Calu3 (cell line): ENCODE data around the gene NNAT. TPM values are rescaled to one million over a fixed set of nuclear protein-coding genes. Genes with fewer than 3 reads are reported as not detected.

Source experiments
- BruUV-seq: library from RNA; stranded (reverse); fragments of 400-500 nt; replicated peaks from 2 replicates; lab custom pipeline; 2021; lab: Mats Ljungman, UMichigan
- CTCF ChIA-PET: fragments of 300-600 bp; sonication (Branson Sonifier 250); formaldehyde crosslinking; loops from one replicate; lab custom pipeline; 2022; ENCODE audit warnings: antibody characterized with exemption; lab: Charles Lee
- DNase-seq: peaks from one replicate; pipeline ENCODE4 v3.0.0; 2022
- H3K27ac Mint-ChIP-seq: one replicate; pipeline ENCODE4 v1.8.0; 2022; ENCODE audit warnings: mixed read lengths; ENCODE audit not compliant: unreplicated experiment
- H3K27me3 Mint-ChIP-seq: one replicate; pipeline ENCODE4 v1.8.0; 2022; ENCODE audit warnings: mixed read lengths; ENCODE audit not compliant: unreplicated experiment
- H3K36me3 Mint-ChIP-seq: one replicate; pipeline ENCODE4 v1.8.0; 2022; ENCODE audit warnings: mild to moderate bottlenecking, moderate library complexity, mixed read lengths; ENCODE audit not compliant: insufficient read depth, unreplicated experiment
- H3K4me1 Mint-ChIP-seq: one replicate; pipeline ENCODE4 v1.8.0; 2022; ENCODE audit warnings: mild to moderate bottlenecking, low read depth, mixed read lengths; ENCODE audit not compliant: unreplicated experiment
- H3K4me3 Mint-ChIP-seq: one replicate; pipeline ENCODE4 v1.8.0; 2022; ENCODE audit warnings: mild to moderate bottlenecking, low read depth, moderate library complexity, mixed read lengths; ENCODE audit not compliant: unreplicated experiment
- H3K9me3 Mint-ChIP-seq: one replicate; pipeline ENCODE4 v1.8.0; 2022; ENCODE audit warnings: low read depth, mixed read lengths; ENCODE audit not compliant: unreplicated experiment
- intact Hi-C: fragments of 100-400 bp; cut with micrococcal nuclease; formaldehyde crosslinking; loops from one replicate; pipeline ENCODE4 v1.10.0; 2022; ENCODE audit not compliant: unreplicated experiment
- total RNA-seq: library from RNA; stranded (reverse); gene quantifications from 2 replicates; pipeline ENCODE4 v1.2.3, GENCODE V29; 2022
- TF ChIP-seq, protein P1 (sequence below): fragments of 200-600 bp; IDR thresholded peaks from one replicate; pipeline ENCODE4 v1.8.0; 2022; ENCODE audit warnings: antibody characterized with exemption; ENCODE audit not compliant: unreplicated experiment

The NNAT gene
- total RNA-seq, 1 experiment from 2014 or later, result not detected

DNA sequence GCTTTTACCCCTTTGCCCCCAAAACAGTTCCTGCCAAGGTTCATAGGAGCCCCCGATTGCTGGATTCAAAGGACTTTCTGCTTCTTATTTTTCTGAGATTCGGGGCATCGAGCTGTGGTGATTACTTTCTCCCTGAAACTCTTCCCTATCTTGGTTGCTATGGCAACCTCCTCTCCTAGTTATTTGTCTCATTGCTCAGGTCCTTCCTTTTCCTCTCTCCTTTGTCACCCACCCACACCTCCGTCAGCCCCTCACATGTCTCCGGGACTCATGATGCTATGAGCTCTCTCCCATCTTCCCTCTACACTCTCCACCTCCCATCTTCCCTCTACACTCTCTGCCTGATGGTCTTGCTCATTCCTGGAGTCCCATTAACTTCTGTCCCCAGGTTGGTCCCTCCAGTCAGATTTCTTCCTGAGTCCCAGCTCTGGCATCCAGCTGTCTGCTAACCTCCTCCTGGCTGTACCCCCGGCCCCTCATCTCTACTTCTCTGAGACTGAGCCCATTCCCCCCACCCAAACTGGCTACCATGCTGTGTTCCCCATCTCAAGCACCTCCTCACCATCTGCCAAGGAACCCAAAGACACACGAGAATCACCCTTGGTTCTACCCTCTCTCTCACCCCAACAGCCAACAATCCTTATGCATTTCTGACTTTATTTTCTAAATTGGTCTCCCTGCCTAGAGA, 30.2 kb upstream of the NNAT start:
- CTCF ChIA-PET, result interaction anchor here (0.6 kb wide), 1 partner anchor 729 kb away, joined by 4 read pairs; no protein-coding TSS in a partner anchor
- no peak overlapping the region for H3K4me3 Mint-ChIP-seq
- H3K27ac Mint-ChIP-seq, result no peak overlapping the region
- no peaks in the 10 kb centered on the region for H3K4me1 Mint-ChIP-seq
- BruUV-seq, result no TSS peak
- TF ChIP-seq, protein P1, sequence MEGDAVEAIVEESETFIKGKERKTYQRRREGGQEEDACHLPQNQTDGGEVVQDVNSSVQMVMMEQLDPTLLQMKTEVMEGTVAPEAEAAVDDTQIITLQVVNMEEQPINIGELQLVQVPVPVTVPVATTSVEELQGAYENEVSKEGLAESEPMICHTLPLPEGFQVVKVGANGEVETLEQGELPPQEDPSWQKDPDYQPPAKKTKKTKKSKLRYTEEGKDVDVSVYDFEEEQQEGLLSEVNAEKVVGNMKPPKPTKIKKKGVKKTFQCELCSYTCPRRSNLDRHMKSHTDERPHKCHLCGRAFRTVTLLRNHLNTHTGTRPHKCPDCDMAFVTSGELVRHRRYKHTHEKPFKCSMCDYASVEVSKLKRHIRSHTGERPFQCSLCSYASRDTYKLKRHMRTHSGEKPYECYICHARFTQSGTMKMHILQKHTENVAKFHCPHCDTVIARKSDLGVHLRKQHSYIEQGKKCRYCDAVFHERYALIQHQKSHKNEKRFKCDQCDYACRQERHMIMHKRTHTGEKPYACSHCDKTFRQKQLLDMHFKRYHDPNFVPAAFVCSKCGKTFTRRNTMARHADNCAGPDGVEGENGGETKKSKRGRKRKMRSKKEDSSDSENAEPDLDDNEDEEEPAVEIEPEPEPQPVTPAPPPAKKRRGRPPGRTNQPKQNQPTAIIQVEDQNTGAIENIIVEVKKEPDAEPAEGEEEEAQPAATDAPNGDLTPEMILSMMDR, result no peak
- DNase-seq, result no peak
- intact Hi-C loops, result no loop called here
- H3K9me3 Mint-ChIP-seq, result peaks cover 2% of the 10 kb centered on the region
- H3K27me3 Mint-ChIP-seq, result peaks cover 48% of the 10 kb centered on the region
- no peaks in the 10 kb centered on the region for H3K36me3 Mint-ChIP-seq

DNA sequence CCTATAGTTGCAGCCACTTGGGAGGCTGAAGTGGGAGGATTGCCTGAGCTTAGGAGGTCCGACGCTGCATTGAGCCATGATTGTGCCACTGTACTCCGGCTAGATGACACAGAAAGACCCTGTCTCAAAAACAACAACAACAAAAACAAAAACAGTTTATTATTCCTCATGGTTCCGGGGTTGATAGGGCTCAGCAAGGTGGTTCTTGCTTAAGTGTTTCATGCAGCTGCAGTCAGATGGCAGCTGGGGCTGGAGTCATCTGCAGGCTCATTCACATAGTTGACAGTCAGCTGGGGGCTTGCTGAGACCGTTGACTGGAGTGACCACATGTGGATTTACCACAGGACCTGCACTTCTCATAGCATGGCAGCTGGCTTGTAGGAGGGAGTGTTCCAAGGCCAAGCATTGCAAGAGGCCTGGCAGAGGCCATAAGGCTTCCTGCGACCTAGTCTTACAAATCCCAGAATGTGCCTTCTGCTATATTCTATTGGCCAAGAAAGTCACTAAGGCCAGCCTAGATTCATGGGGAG, 28.9 kb upstream of the NNAT start:
- Mint-ChIP-seq H3K27me3 (peaks cover 34% of the 10 kb centered on the region), H3K36me3 (no peaks in the 10 kb centered on the region), H3K4me3 (no peak overlapping the region), H3K27ac (no peak overlapping the region), H3K9me3 (peaks cover 2% of the 10 kb centered on the region), H3K4me1 (no peaks in the 10 kb centered on the region)
- intact Hi-C loops, result no loop called here
- DNase-seq, result no peak
- TF ChIP-seq, protein P1, result no peak
- no TSS peak for BruUV-seq
- CTCF ChIA-PET, result interaction anchor here (0.6 to 1.5 kb wide), 2 partner anchors 10 to 216 kb away, joined by 3 to 4 read pairs; no protein-coding TSS in a partner anchor

DNA sequence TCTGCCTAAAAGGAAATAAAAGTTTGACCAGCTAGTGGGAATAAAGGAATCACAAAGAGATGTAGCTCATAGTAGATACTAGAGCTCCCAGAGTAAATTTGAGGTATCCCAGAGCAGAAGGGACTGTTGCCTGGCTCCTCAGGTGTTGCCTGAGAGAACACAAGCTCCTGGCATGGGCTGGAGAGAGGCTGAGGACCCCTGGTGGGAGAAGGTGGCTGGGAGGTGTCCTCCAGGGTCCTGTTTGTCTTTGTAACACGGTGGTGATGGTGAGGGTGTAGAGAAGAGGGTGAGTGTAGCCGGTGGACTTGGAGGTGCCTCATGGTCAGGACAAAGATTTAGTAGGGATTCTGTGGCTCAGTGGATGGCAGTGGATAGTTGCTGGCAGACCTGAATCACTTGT, 28.1 kb upstream of the NNAT start:
- H3K4me1 Mint-ChIP-seq, result no peaks in the 10 kb centered on the region
- TF ChIP-seq, protein P1, result no peak
- CTCF ChIA-PET, result interaction anchor here (0.6 to 1.5 kb wide), 2 partner anchors 9 to 217 kb away, joined by 3 to 4 read pairs; no protein-coding TSS in a partner anchor
- BruUV-seq, result no TSS peak
- H3K36me3 Mint-ChIP-seq, result no peaks in the 10 kb centered on the region
- H3K27me3 Mint-ChIP-seq, result peaks cover 26% of the 10 kb centered on the region
- H3K9me3 Mint-ChIP-seq, result peaks cover 2% of the 10 kb centered on the region
- H3K27ac Mint-ChIP-seq, result no peak overlapping the region
- intact Hi-C loops, result no loop called here
- no peak for DNase-seq
- no peak overlapping the region for H3K4me3 Mint-ChIP-seq

DNA sequence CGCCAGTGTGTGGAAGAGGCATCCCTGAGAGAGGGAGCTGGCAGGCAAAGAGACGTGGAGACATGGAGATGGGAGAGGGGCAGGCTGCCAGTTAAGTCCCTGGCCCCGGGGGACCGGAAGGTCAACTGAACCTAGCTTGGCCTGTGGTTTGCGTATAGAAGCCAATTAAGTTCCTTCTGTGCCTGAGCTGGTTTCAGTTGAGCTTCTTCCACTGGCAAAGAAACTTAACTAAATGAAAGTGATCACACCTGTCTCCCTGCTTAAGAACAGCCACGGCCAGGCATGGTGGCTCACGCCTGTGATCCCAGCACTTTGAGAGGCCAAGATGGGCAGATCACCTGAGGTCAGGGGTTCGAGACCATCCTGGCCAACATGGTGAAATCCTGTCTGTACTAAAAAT, 26.7 kb upstream of the NNAT start:
- Mint-ChIP-seq H3K9me3 (peaks cover 2% of the 10 kb centered on the region), H3K27ac (no peak overlapping the region), H3K4me3 (no peak overlapping the region), H3K36me3 (no peaks in the 10 kb centered on the region), H3K27me3 (peaks cover 21% of the 10 kb centered on the region), H3K4me1 (no peaks in the 10 kb centered on the region)
- no TSS peak for BruUV-seq
- TF ChIP-seq, protein P1, result no peak
- intact Hi-C loops, result no loop called here
- CTCF ChIA-PET, result no interaction called here
- DNase-seq, result no peak
